HL-60/S4 treated with retinoic acid at 250 ng/mL for 4 days and 3 days (cell line): ENCODE data around the gene TUBB3.
"Not testable (repeated sequence)": the region's sequence is repeated elsewhere in the genome, so short reads cannot be mapped to it uniquely, and the experiment has no call there.

Experiments used
- in situ Hi-C: fragments of 300-500 bp; cut with MboI; formaldehyde crosslinking; loops from 2 replicates; pipeline ENCODE4 v1.7.0; 2022; ENCODE audit warnings: low sequenced_read_pairs

Gene TUBB3

DNA sequence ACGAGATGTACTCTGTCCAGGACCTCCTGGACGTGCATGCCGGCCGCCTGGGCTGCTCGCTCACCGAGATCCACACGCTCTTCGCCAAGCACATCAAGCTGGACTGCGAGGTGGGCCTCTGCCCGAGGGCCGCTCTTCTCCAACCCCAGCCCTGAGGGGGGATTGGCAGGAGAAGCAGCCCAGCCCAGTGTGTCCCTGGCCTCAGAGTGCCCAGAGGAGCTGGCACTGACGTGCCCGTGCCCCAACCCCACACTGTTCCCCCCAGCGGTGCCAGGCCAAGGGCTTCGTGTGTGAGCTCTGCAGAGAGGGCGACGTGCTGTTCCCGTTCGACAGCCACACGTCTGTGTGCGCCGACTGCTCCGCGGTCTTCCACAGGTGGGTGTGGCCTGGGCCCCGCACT, 41.1 kb downstream of the TUBB3 start:
- in situ Hi-C loops, result no loop called here

DNA sequence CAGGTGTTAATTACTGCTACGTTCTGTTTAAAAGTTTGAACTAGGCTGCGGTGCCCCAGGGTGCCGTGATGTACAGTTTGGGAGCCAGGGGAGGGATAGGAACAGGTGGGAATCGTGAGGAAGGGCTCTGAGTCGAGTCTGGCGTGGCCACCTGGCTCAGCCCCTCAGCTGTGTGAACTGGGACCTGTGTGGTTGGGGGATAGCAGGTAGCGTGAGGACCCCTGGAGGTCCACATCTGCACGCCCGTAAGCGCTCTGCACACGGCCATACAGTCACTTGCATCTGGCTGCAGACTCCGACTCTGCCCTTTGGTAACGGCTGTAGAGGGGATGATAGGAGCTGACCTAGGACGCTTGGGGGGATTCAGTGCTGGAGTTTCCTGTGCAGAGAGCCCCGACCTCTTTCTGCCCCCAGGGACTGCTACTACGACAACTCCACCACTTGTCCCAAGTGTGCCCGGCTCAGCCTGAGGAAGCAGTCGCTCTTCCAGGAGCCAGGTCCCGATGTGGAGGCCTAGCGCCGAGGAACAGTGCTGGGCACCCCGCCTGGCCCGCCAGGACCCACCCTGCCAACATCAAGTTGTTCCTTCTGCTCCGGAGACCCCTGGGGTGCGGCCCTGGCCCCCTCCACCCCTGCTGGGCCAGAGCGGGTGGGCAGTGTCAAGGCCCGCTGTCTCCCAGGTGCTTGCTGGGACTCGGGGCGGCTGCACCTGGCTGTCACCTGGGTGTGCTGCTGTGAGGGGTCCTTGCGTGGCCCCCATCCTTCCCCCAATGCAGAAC, 42.5 kb downstream of the TUBB3 start:
- in situ Hi-C loops, result no loop called here

DNA sequence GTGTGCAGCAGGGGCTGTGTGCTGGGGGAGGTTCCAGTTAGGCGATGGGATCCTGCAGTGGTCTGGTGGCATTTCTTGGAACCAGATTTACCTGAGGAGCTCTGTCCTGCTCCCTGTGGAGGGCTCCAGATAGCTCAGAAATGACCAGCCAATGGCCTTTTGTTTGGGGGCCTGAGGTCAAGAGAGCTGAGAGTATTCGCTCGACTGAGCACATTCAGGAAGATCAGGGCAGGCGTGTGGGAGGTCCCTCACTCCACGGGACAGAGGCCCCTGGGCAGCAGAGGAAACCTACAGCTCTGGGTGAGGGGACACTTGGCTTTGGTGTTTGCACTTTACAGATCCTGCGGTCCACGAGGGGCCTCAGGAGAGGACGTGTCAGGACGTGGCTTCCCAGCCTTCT, 43.6 kb downstream of the TUBB3 start:
- in situ Hi-C loops, result no loop called here

DNA sequence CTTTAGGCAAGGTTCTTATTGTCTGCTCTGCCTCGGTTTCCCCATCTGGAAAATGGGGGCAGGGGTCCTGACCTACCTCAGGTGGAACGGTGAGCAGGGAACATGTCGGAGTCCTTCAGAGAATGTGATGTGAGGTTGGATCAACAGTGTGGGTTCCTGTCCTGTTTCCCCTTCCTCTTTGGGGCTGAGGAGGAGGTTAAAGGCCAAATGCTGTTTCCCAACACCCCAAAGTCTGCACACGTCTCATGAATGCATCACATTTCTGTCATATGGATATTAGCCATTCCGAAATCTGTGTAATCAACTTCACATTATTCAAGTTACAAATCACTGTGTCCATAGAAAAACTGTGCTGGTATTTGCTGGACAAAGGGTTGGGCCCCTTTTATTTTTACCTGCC, 44.3 kb downstream of the TUBB3 start:
- in situ Hi-C loops, result not testable (repeated sequence)

DNA sequence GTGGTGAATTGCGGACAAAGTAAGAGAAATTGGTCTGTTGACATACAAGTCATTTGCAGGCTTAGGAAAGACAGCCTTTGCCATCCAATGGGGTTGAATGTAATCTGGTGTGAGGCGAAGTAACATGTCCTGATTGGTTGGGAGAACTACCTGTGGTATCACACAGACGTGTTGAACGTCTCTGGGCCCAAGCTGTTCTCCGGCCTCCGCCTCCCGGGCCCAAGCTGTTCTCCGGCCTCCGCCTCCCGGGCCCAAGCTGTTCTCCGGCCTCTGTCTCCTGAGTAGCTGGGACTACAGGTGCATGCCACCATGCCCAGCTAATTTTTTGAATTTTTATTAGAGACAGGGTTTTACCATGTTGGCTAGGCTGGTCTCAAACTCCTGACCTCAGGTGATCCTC, 44.9 kb downstream of the TUBB3 start:
- in situ Hi-C loops, result not testable (repeated sequence)

DNA sequence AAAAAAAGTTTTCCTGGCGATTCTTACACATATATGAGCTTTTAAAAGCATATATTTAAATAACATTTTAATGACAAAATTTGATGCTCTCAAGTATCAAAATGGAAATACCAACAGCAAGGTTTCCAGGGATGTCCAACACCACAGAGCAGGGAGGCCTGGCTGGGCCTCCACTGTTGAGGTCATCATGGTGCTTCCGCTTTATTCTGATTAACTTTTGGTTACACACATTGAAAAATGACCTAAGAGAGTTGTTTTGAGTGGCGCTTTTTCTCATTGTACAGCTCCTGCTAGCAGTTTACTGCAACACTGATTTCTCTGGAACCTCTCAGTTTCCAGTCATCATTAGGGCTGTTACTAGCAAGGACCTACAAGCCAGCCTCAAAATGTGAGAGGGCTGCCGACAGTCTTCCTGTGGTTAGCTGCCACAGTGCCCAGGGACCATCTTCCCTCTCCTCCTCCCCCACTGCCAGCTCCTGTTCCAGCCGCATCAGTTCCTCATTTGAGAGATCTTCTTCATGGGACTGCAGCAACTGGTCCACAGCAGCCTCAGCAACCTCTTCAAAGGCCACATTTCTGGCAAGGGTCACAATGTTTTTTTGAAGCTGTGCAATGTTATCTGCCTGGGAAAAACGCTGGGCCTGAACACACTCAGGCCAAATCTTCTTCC, 46.7 kb downstream of the TUBB3 start:
- in situ Hi-C loops, result no loop called here

DNA sequence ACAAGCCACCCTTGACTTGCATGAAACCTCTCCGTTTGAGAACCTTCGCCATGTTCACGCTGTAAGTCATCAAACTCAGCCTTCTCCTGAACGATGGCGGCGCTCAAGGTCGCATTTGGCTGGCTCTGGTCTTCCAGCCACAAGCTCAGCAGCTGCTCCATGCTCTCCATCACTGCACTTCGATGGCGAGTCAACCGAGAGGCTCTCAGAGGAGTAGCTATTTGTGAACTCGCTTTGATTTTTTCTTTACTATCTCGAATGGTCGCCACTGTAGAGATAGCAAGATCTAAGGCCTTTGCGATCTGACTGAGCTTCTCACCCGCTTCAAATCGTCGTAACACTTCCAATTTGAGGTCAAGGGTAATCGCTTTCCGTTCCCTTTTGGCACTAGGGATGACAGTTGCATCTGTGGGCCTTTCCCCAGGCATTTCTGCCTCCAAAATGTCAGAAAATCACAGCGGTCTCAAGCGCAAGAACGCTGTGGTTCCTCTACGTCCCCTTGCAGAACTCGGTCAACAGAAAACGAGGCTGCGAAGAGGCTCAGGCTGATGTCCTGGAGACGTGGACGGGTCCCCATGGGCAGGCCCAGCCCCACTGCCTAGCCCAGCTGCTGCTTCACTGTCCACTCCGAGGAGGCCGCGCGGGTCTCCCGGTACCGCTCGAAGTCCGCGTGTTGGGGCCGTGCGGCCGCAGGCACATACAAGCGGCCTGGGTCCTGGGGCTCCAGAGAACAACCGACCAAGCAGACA, 48.5 kb downstream of the TUBB3 start:
- in situ Hi-C loops, result no loop called here

DNA sequence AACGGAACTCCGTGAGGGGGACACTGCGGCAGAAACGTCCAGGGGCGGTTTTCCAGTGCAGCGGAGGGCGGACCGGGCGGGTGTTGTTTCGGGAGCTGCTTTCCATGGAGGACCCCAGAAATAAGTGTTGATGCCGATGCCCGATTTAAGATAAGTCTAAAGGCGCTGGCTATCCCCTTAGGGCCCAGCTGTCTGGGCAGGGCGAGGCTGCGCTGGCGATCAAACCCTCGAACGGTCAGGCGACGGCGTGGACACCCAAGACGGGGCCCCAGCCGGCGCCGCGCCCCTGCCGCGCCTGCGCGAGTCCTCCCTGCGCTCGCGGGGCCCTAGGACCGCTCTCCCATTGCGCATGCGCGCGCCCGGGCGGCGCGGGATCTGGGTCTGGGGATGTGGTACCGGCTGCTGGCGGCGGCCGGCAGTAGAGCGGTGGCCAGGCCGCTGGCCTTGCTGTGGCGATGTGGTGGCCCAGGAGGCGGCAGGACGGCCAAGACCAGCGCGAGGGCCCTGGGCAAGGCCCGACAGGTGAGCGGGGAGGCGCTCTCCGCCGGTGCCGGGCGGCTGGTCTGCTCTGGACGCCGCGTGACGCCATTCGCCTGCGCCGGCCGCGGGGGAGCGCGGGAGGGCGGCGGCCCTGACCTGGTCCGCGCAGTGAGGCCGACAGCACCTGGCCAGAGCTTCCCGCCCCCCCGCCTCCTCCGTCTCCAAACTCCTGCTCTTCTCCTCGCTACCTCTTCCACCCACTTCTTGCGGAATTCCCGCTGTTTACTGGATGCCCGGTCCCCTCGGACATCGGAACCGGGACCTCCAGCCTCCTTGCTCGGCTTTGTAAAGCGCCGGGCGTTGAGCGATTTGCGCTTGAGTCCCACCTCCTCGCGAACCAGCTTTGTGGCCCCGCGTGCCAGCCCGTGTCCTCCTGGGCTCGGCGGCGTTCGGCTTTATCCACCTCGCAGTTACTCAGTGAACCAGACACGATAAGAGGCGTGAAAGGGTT, 49.4 kb downstream of the TUBB3 start:
- in situ Hi-C loops, result no loop called here

DNA sequence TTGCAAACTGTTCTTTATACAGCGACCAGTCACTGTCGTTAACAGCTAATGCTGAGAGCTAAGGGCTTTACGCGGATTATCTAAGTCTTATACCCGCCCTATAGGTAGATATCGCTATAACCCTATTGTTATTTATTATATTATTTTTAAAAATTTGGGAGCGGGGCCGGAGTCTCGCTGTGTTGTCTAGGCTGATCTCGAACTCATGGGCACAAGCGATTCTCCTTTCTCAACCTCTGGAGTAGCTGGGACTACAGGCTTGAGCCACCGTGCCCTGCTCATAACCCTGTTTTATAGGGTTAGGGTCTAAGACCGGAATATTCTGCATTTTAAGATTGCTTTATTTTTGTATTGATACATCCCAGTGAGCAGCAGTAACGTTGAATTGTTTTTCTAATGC, 50.1 kb downstream of the TUBB3 start:
- in situ Hi-C loops, result no loop called here

DNA sequence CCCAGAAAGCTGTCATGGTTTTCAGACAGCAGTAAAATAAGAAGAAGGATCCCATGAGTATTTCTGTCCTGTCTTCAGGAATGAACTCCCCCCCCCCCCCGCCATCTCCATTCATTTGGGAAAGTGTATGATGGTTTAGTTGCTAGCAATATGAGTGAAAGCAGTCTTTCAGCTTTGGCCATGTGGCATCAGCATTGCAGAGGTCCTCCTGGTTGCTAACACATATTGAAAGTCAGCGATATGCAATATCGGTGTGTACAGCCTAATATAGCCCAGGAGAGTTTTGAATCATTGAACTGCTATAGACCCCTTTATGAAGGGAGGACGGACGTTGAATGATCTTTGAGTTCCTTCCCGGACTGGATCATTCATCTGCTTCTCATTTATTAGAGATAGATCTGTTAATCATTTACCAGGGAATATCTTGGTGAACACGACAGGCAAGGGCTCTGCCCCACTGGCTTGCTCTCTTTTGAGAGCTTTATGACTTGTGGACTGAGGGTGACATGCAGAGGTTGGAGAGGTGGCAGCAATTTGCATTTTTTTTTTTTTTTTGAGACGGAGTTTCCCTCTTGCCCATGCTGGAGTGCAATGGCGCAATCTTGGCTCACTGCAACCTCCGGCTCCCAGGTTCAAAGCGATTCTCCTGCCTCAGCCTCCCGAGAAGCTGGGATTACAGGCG, 50.7 kb downstream of the TUBB3 start:
- in situ Hi-C loops, result no loop called here

DNA sequence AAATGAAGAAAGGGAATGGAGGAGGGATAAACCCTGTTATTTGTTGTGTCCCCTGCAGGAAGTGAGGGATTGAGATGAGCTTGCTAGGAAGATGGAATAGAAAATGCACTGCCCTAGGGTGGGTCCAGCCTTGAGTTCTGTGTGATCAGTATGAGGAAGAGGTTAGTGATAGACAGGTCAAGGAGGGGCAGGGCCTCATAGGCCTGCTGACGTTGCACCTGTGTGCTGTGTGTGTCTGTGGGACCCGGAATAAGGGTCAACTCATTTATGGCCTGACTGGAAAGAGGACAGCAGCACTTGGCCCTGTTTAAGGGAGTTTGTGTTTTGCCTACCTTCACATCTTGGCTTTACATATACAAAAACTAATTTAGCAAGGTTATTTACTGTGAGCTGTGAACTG, 51.7 kb downstream of the TUBB3 start:
- in situ Hi-C loops, result no loop called here

DNA sequence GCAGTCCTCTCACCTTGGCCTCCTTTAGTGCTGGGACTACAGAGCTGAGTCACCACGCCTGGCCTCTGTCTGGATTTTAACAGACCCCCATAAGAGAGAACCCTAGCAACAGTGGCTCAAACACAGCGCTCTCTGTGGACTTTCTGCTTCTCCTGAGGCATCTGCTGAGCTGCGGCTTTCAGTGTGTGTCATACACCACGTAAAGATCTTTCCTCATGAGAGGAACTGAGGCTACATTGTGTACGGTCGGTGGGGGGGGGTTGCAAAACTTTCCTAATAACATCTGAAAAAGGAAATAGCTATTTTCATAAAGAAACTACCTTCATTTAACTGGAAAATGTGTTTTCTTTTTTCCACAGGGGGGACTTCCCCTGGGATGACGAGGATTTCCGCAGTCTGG, 58.3 kb downstream of the TUBB3 start:
- in situ Hi-C loops, result no loop called here

DNA sequence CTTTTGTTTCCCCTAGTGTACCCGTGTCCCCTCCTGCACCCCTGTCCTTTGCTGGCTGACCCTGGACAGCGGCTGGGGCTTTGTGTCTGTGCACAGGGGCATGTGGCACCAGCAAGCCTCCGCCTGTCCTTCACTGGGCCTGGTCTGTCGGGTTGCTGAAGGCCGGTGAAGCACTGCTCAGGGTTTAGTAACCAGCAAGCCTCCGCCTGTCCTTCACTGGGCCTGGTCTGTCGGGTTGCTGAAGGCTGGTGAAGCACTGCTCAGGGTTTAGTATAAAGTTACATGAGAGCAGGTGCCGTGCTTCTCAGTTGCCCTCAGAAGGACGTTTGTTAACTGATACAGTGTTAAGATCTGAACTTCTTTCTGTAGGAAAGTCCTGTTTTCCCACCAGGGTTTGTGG, 59.2 kb downstream of the TUBB3 start:
- in situ Hi-C loops, result no loop called here

DNA sequence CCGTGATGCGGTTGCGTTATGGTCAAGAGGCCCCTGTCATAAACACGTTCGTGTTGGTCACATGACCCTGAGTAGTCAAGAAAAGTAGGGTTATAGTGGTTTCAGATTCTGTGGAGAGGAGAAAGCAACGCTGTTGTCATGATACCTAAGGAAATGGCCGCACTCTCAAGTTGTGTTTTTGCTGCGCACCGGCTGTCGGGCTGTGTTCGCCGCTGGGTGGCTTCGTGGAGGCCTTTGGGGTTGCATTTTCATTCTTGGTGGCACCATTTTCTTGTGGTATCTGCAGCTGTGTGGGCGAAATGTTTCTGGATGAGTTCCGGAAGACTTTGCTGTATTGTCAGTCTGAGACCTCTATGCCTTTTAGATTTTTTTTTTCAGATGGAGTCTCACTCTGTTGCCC, 60.4 kb downstream of the TUBB3 start:
- in situ Hi-C loops, result no loop called here

DNA sequence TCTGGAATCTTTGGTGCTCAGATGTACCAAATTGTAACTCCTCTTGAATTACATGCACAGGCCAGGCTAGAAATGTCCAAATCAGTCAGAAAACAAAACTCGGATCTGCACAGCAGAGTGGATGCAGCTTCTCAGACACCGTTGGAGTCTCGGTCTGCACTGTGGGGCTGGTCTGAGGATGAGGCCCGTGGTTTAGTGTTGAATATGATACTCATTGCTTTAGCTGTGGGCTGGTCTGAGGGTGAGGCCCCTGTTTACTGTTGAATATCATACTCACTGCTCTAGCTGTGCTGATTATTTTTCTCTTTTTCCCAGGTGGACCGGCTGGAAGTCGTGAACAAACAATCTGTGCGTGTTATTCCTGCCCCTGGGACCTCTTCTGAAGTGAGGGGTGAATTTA, 61.1 kb downstream of the TUBB3 start:
- in situ Hi-C loops, result no loop called here

DNA sequence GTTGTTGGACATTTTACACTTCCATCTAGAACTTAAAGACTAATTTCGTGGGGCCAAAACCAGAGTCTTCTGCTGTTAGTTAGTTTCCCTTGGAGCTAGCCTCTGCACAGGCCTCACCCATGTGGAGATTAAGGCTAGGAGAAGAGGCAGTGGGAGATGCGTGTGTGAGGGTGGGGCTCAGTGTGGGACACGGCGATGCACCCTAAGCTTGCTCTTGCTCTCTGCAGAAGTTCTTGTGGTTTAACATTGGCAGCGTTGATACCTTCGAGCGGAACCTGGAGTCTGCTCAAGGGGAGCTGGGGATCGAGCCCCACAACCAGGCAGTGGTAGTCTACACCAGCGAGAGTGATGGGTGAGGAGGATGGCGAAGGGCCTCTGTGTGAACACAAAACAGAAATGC, 62.1 kb downstream of the TUBB3 start:
- in situ Hi-C loops, result no loop called here
